ENCODE results near the gene ADA. TPM values are rescaled to one million over a fixed set of nuclear protein-coding genes. Genes with fewer than 3 reads are reported as not detected.
A peak's percentile ranks its signal among the peaks of the same experiment; 100 is the strongest.

Gene ADA
- total RNA-seq, 2 donors from 2014 or later, result 1.1 to 10.0 TPM

DNA sequence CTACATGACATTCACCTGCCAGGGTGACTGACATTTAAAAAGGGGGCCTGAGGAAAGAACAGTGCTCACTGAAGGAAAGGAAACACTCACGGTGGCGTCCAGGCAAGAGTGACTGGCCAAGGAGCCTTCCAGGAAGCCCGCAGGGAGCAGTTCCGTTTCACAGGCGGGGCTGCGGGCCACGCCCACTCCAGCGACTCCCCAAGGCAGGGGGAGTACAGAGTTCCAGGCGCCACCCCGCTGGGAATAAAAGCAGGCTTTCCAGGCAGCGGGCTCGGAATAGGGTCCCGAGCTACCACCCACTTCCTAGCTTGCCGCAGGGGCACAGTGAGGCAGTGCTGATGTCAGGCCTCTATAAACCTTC lies 34.9 kb downstream of the ADA start:
- Histone ChIP-seq H3K27me3 (replicated peaks; ENCODE audit: insufficient read depth) (no peaks in the 10 kb centered on the region), H3K4me1 (replicated peaks) (no peaks in the 10 kb centered on the region), H3K9me3 (no peaks in the 10 kb centered on the region), H3K36me3 (no peaks in the 10 kb centered on the region), H3K4me3 (no peak overlapping the region), H3K27ac (peak overlapping the region in 1 of 2 donors; percentile 7)
- intact Hi-C loops (cut with DNase I), result loop anchor here (10.0 kb wide), 1 partner anchor 302 kb away; the partner anchor contains the start of gene FITM2
- WGBS, result 76% methylated on average over 14 of the region's 14 CpGs
- no peak for DNase-seq (ENCODE audit: low spot score)
- TF ChIP-seq, protein P1, sequence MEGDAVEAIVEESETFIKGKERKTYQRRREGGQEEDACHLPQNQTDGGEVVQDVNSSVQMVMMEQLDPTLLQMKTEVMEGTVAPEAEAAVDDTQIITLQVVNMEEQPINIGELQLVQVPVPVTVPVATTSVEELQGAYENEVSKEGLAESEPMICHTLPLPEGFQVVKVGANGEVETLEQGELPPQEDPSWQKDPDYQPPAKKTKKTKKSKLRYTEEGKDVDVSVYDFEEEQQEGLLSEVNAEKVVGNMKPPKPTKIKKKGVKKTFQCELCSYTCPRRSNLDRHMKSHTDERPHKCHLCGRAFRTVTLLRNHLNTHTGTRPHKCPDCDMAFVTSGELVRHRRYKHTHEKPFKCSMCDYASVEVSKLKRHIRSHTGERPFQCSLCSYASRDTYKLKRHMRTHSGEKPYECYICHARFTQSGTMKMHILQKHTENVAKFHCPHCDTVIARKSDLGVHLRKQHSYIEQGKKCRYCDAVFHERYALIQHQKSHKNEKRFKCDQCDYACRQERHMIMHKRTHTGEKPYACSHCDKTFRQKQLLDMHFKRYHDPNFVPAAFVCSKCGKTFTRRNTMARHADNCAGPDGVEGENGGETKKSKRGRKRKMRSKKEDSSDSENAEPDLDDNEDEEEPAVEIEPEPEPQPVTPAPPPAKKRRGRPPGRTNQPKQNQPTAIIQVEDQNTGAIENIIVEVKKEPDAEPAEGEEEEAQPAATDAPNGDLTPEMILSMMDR (IDR thresholded peaks at IDR 0.05), result no peak
- TF ChIP-seq POLR2AphosphoS5 (IDR thresholded peaks at IDR 0.05) (no peak), POLR2A (IDR thresholded peaks at IDR 0.05) (no peak)

DNA sequence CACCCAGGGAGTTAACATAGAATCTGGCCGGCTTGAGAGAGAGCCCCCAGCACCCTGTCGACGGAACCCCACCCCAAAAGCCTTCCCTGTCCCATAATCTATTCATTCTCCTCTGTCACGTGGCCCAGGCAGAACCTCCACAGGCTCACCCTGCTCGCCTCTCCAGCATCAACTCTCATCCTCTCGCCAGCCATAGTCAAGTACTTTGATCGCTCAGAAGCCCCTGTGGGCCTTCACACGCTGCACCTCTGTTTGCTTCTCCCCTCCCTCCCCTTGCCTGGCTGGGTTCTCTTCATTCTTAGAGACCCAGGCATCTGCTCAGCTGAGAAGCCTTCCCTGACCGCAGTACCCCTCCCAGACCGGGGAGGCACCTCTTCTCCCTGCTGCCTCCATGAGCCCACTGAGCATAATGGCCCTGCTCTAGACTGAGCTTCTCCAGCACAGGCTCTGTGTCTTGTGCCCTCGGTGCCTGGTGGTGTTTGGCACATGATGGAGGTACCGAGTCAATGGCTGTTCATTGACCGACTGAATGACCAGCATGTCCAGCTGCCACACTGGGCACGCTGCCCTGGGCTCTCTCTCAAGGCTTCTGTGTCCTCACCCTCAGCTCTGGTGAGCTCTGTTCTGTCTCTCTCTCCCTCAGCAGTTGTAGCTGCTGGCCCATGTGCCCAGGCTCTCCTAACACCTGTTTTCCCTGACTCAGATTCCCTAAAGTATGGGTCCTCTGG lies 35.5 kb downstream of the ADA start:
- H3K36me3 ChIP-seq, result no peaks in the 10 kb centered on the region
- H3K4me1 ChIP-seq (replicated peaks), result no peaks in the 10 kb centered on the region
- no peak for DNase-seq (ENCODE audit: low spot score)
- intact Hi-C loops (cut with DNase I), result loop anchor here (10.0 kb wide), 1 partner anchor 301 kb away; the partner anchor contains the start of gene FITM2
- no peak overlapping the region for H3K4me3 ChIP-seq
- no peaks in the 10 kb centered on the region for H3K27me3 ChIP-seq (replicated peaks; ENCODE audit: insufficient read depth)
- TF ChIP-seq POLR2A (IDR thresholded peaks at IDR 0.05) (no peak), POLR2AphosphoS5 (IDR thresholded peaks at IDR 0.05) (no peak)
- TF ChIP-seq, protein P1 (IDR thresholded peaks at IDR 0.05), result no peak
- WGBS, result 91% methylated on average over 14 of the region's 14 CpGs
- H3K27ac ChIP-seq, result peak overlapping the region; percentile 28 to 37
- no peaks in the 10 kb centered on the region for H3K9me3 ChIP-seq

DNA sequence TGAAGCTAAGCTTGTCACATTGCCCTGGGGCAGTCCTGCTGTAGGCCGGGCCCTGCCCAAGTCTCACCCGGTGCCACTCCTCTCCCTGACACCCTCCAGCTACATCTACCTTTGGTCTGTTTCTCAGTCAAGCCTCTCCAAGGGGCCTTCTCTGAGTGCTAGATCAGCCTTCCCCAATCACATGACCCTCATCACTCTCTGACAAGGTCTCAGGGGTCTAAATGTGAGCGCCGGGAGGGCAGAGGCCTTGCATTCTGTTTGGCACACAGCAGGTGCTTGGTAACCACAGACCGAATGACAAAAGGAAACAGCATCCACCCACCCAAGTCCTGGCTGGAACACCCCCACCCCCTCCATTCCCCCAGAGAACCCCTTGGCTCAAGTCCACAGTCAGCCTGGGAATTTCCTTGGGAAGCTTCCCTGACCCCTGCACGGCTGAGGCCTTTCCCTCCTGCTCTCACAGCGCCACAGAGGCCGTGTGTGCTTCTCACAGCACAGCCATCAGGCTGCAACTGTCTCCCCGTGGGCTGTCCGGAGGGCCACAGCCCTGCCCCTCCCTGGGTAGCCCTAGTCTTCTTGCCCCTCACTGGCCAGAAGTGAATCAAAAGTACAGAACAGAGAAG lies 36.2 kb downstream of the ADA start:
- Histone ChIP-seq H3K9me3 (no peaks in the 10 kb centered on the region), H3K27ac (peak overlapping the region; percentile 28 to 37), H3K27me3 (replicated peaks; ENCODE audit: insufficient read depth) (no peaks in the 10 kb centered on the region), H3K36me3 (no peaks in the 10 kb centered on the region), H3K4me1 (replicated peaks) (no peaks in the 10 kb centered on the region), H3K4me3 (no peak overlapping the region)
- no peak for TF ChIP-seq POLR2AphosphoS5 (IDR thresholded peaks at IDR 0.05)
- TF ChIP-seq, protein P1 (IDR thresholded peaks at IDR 0.05), result no peak
- no peak for TF ChIP-seq POLR2A (IDR thresholded peaks at IDR 0.05)
- WGBS, result 56% methylated on average over 8 of the region's 10 CpGs
- intact Hi-C loops (cut with DNase I), result loop anchor here (10.0 kb wide), 1 partner anchor 300 kb away; the partner anchor contains the start of gene FITM2
- no peak for DNase-seq (ENCODE audit: low spot score)

DNA sequence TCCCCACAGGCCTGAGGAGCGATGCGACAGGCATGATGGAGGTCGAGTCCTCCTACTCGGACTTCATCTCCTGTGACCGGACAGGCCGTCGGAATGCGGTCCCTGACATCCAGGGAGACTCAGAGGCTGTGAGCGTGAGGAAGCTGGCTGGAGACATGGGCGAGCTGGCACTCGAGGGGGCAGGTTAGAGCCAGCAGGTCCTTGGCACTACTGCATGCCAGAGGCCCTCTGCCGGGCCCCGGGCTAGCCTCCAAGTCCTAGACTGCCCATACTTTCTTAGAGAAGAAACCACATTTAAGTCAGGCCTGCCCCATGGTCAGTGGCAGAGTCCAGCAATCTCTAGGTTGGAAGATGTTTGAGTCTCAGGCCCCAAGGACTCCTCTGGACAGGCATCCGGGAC lies 37.0 kb downstream of the ADA start:
- intact Hi-C loops (cut with DNase I), result loop anchor here (5.0 to 10.0 kb wide), 2 partner anchors 227 to 300 kb away; partner anchors contain the start of gene FITM2
- no peak for DNase-seq (ENCODE audit: low spot score)
- Histone ChIP-seq H3K4me1 (replicated peaks) (peaks cover 4% of the 10 kb centered on the region), H3K9me3 (no peaks in the 10 kb centered on the region), H3K27ac (peak overlapping the region; percentile 28 to 37), H3K36me3 (no peaks in the 10 kb centered on the region), H3K27me3 (replicated peaks; ENCODE audit: insufficient read depth) (no peaks in the 10 kb centered on the region), H3K4me3 (no peak overlapping the region)
- TF ChIP-seq POLR2AphosphoS5 (IDR thresholded peaks at IDR 0.05) (no peak), POLR2A (IDR thresholded peaks at IDR 0.05) (no peak)
- TF ChIP-seq, protein P1 (IDR thresholded peaks at IDR 0.05), result no peak
- 35% methylated on average over 12 of the region's 14 CpGs for WGBS
